GM10847 (cell line): ENCODE measurements around the gene PRRC2B.

Experiments
- POLR2A ChIP-seq: IDR thresholded peaks from 2 replicates; pipeline ENCODE4 v1.6.1; 2011; ENCODE audit not compliant: insufficient read length; ENCODE audit errors: extremely low read depth

The PRRC2B gene

GRCh38 chr9:131473891-131474290, 80.0 kb downstream of the PRRC2B start:
- TF ChIP-seq POLR2A: no peak

GRCh38 chr9:131474711-131475110, 80.8 kb downstream of the PRRC2B start:
- no peak for TF ChIP-seq POLR2A

- no peak for TF ChIP-seq POLR2A
These were observed 81.4 kb downstream of the PRRC2B start for GRCh38 chr9:131475111-131475955.

- TF ChIP-seq POLR2A: no peak
These were observed 82.3 kb downstream of the PRRC2B start for GRCh38 chr9:131475956-131476776.

GRCh38 chr9:131476777-131477345, 83.0 kb downstream of the PRRC2B start:
- TF ChIP-seq POLR2A: no peak

GRCh38 chr9:131477367-131477766, 83.5 kb downstream of the PRRC2B start:
- no peak for TF ChIP-seq POLR2A

GRCh38 chr9:131477816-131478419, 84.0 kb downstream of the PRRC2B start:
- no peak for TF ChIP-seq POLR2A

- no peak for TF ChIP-seq POLR2A
These were observed 84.6 kb downstream of the PRRC2B start for GRCh38 chr9:131478421-131478868.

GRCh38 chr9:131478911-131479310, 85.0 kb downstream of the PRRC2B start:
- no peak for TF ChIP-seq POLR2A

- TF ChIP-seq POLR2A: no peak
These were observed 86.4 kb downstream of the PRRC2B start for GRCh38 chr9:131480258-131480657.

GRCh38 chr9:131481441-131482342, 87.8 kb downstream of the PRRC2B start:
- no peak for TF ChIP-seq POLR2A

- TF ChIP-seq POLR2A: no peak
These were observed 88.6 kb downstream of the PRRC2B start for GRCh38 chr9:131482343-131483006.

- TF ChIP-seq POLR2A: no peak
These were observed 89.6 kb downstream of the PRRC2B start for GRCh38 chr9:131483319-131484050.
